Fibroblast of skin of left quadriceps (primary cell): ENCODE results near the gene LYPLA2.

ENCODE experiments used
- DNase-seq, 2 experiments: peaks; one replicate each; pipeline ENCODE4 v3.0.0-alpha.2; 2013; ENCODE audit warnings: low read depth in 2 of 2

LYPLA2 gene

DNA sequence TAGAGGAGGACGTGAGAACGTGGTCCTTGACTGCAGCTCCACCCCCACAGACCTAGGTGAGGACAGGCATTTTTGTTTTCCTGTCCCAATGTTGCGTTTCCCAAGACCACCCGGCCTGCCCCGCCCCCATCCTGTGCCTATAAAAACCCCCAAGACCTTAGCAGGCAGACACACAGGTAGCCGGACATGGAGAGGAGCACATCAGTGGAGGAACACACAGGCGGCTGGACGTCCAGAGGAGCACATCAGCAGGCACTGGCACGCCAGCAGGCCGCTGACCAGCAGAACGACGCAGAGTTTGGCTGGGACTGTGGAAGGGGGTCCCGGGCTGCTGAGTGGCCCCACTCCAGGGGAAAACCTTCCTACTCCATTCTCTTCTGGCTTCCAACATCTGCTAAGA is 47.0 kb downstream of the LYPLA2 start:
- DNase-seq: no peak

DNA sequence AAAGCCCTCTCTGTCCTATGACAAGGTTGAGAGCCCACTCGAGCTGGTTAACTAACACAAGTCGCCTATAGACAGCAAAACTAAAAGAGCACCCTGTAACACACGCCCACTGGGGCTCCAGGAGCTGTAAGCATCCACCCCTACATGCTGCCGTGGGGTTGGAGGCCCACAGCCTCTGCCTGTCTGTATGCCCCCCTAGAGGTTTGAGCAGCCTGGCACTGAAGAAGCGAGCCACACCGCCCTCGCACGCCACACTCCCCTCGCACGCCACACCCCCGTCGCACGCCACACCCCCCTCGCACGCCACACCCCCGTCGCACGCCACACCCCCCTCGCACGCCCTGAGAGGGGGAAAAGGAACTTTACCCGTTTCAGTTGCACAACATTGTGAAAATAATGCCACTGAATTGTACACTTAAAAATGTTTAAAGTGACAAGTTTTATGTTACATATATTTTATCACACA is 47.5 kb downstream of the LYPLA2 start:
- DNase-seq: no peak

DNA sequence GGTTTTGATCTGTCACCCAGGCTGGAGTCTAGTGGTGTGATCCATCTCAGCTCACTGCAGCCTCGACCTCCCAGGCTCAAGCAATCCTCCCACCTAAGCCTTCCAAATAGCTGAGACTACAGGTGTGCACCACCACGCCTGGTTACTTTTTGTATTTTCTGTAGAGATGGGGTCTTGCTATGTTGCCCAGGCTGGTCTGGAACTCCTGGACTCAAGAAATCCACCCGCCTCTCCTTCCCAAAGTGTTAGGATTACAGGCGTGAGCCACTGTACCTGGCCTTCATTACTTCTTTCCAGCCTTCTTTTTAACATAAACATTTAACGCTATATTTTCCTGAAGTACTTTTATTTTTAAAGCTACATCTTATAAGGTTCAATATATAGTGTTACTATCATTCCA is 52.7 kb downstream of the LYPLA2 start:
- no peak for DNase-seq
